HEK293T (cell line): ENCODE measurements around the gene VPS13A.

ENCODE experiments used
- ARNT ChIP-seq: fragments of 450-650 bp; IDR thresholded peaks from 2 replicates; pipeline ENCODE4 v1.6.1; 2017; ENCODE audit warnings: mild to moderate bottlenecking
- BHLHE40 ChIP-seq: fragments of 450-650 bp; IDR thresholded peaks from 2 replicates; pipeline ENCODE4 v1.6.1; 2016; ENCODE audit warnings: mild to moderate bottlenecking, moderate library complexity, borderline replicate concordance
- CTBP1 ChIP-seq: fragments of 450-650 bp; IDR thresholded peaks from 2 replicates; pipeline ENCODE4 v1.6.1; 2016; ENCODE audit warnings: borderline replicate concordance
- FOXK2 ChIP-seq: fragments of 450-650 bp; IDR thresholded peaks from 2 replicates; pipeline ENCODE4 v1.6.1; 2016; ENCODE audit warnings: mild to moderate bottlenecking
- FOXM1 ChIP-seq: fragments of 450-650 bp; IDR thresholded peaks from 2 replicates; pipeline ENCODE4 v1.6.1; 2017; ENCODE audit warnings: mild to moderate bottlenecking, borderline replicate concordance
- HDGF ChIP-seq: fragments of 450-650 bp; IDR thresholded peaks from 2 replicates; pipeline ENCODE4 v1.6.1; 2017; ENCODE audit warnings: antibody characterized with exemption, borderline replicate concordance
- NFRKB ChIP-seq: fragments of 450-650 bp; IDR thresholded peaks from 2 replicates; pipeline ENCODE4 v1.6.1; 2016; ENCODE audit warnings: mild to moderate bottlenecking, moderate library complexity
- PKNOX1 ChIP-seq: fragments of 450-650 bp; IDR thresholded peaks from 2 replicates; pipeline ENCODE4 v1.6.1; 2016
- SP1 ChIP-seq: fragments of 450-650 bp; IDR thresholded peaks from 2 replicates; pipeline ENCODE4 v1.6.1; 2017
- SUZ12 ChIP-seq: fragments of 450-650 bp; IDR thresholded peaks from 2 replicates; pipeline ENCODE4 v1.6.1; 2016; ENCODE audit warnings: mild to moderate bottlenecking
- ZNF384 ChIP-seq: fragments of 450-650 bp; IDR thresholded peaks from 2 replicates; pipeline ENCODE4 v1.6.1; 2016

GRCh38 chr9:77211561-77211960 lies 34.2 kb downstream of the VPS13A start:
- TF ChIP-seq SP1 (no peak), ZNF384 (no peak), ARNT (no peak), HDGF (no peak), BHLHE40 (no peak), SUZ12 (no peak), FOXK2 (no peak), FOXM1 (no peak), PKNOX1 (no peak), NFRKB (no peak), CTBP1 (no peak)
